OCI-LY1 (cell line): ENCODE measurements around the gene MTUS2.

Experiments
- CTCF ChIP-seq: fragments of 200-600 bp; sonication (generic), shearing (Covaris generic); IDR thresholded peaks from 2 replicates; pipeline ENCODE4 v1.5.1; 2017; ENCODE audit warnings: mild to moderate bottlenecking, antibody characterized with exemption, low read length, moderate library complexity, mixed read lengths
- EZH2 ChIP-seq: fragments of 200-600 bp; sonication (generic), shearing (Covaris generic); IDR thresholded peaks from 2 replicates; pipeline ENCODE4 v1.8.0; 2017; ENCODE audit warnings: borderline replicate concordance, mixed run types, mild to moderate bottlenecking, antibody characterized with exemption, low read length, moderate library complexity, mixed read lengths

DNA sequence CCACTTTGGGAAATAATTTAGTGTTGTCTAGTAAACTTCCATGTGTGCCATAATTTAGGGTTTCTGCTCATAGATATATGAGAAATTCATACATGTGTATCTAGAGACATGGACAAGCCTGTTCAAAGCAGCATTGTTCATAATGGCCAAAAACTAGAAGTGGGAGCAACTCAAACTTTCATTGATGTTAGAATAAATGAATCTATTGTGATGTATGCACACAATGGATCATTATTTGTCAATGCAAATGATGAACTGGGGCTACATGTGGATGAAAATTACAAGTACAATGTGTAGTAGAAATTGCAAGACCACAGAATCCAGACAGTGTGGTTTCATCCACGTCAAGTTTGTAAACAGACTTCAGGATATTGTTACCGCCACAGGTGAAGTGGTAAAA, 490.7 kb downstream of the MTUS2 start:
- TF ChIP-seq CTCF: no peak
- TF ChIP-seq EZH2: no peak
